Neural progenitor cell (in vitro differentiated cells): ENCODE results near the gene COL13A1. TPM values are rescaled to one million over a fixed set of nuclear protein-coding genes. Genes with fewer than 3 reads are reported as not detected.

Experiments used
- DNase-seq: peaks from one replicate; pipeline ENCODE4 v3.0.0-alpha.2; 2016; ENCODE audit warnings: low spot score
- H2AFZ ChIP-seq: fragments of 200-600 bp; sonication (generic); replicated peaks from 2 replicates; pipeline ENCODE4 v1.6.1; 2016; ENCODE audit warnings: antibody characterized with exemption
- H3F3A ChIP-seq: fragments of 200-600 bp; sonication (generic); 2 replicates; pipeline ENCODE4 v1.6.1; 2016; ENCODE audit warnings: antibody characterized with exemption, low read depth
- H3K27ac ChIP-seq: fragments of 200-600 bp; sonication (generic); 2 replicates; pipeline ENCODE4 v1.5.1; 2016; ENCODE audit warnings: mild to moderate bottlenecking
- H3K27me3 ChIP-seq: fragments of 200-600 bp; sonication (generic); 2 replicates; pipeline ENCODE4 v1.6.1; 2016; ENCODE audit warnings: mild to moderate bottlenecking, moderate library complexity
- H3K36me3 ChIP-seq: fragments of 200-600 bp; sonication (generic); 2 replicates; pipeline ENCODE4 v1.5.1; 2016
- H3K4me1 ChIP-seq: fragments of 200-600 bp; sonication (generic); 2 replicates; pipeline ENCODE4 v1.6.1; 2016; ENCODE audit warnings: mixed run types
- H3K4me2 ChIP-seq: fragments of 200-600 bp; sonication (generic); 2 replicates; pipeline ENCODE4 v1.6.1; 2016
- H3K4me3 ChIP-seq: fragments of 200-600 bp; sonication (generic); 2 replicates; pipeline ENCODE4 v1.5.1; 2016
- H3K79me2 ChIP-seq: fragments of 200-600 bp; sonication (generic); 2 replicates; pipeline ENCODE4 v1.6.1; 2016; ENCODE audit warnings: low read depth
- H3K9ac ChIP-seq: fragments of 200-600 bp; sonication (generic); 2 replicates; pipeline ENCODE4 v1.6.1; 2016
- H3K9me3 ChIP-seq: fragments of 200-600 bp; sonication (generic); 2 replicates; pipeline ENCODE4 v1.5.1; 2016; ENCODE audit warnings: low read depth
- H4K20me1 ChIP-seq: fragments of 200-600 bp; sonication (generic); 2 replicates; pipeline ENCODE4 v1.6.1; 2016; ENCODE audit warnings: low read depth
- H3K27ac Mint-ChIP-seq: 3 replicates; pipeline ENCODE4 v1.8.0; 2021; ENCODE audit warnings: mixed read lengths
- H3K27me3 Mint-ChIP-seq: 2 replicates; pipeline ENCODE4 v1.8.0; 2022; ENCODE audit warnings: low read depth, mild to moderate bottlenecking, inconsistent platforms, moderate library complexity, mixed read lengths; ENCODE audit not compliant: insufficient read depth
- H3K36me3 Mint-ChIP-seq: 3 replicates; pipeline ENCODE4 v1.8.0; 2021; ENCODE audit warnings: mixed read lengths
- H3K4me1 Mint-ChIP-seq: 3 replicates; pipeline ENCODE4 v1.8.0; 2021; ENCODE audit warnings: mixed read lengths
- H3K4me3 Mint-ChIP-seq: 3 replicates; pipeline ENCODE4 v1.8.0; 2021; ENCODE audit warnings: mild to moderate bottlenecking, moderate library complexity, mixed read lengths
- H3K9me3 Mint-ChIP-seq: 3 replicates; pipeline ENCODE4 v1.8.0; 2020; ENCODE audit warnings: mixed read lengths
- CTCF ChIP-seq: fragments of 200-600 bp; sonication (generic); IDR thresholded peaks from 2 replicates; pipeline ENCODE4 v1.5.1; 2017; ENCODE audit warnings: antibody characterized with exemption, mild to moderate bottlenecking
- EZH2 ChIP-seq: fragments of 200-600 bp; sonication (generic); IDR thresholded peaks from 2 replicates; pipeline ENCODE4 v1.6.1; 2017; ENCODE audit warnings: antibody characterized with exemption, mild to moderate bottlenecking, moderate library complexity
- EZH2phosphoT487 ChIP-seq: fragments of 200-600 bp; sonication (generic); IDR thresholded peaks from 2 replicates; pipeline ENCODE4 v1.6.1; 2017; ENCODE audit warnings: antibody characterized with exemption
- total RNA-seq: library from RNA; depleted of rRNA; stranded (reverse); fragments of >200 nt; gene quantifications from 2 replicates; pipeline ENCODE4 v1.2.3, GENCODE V29; 2015; ENCODE audit warnings: low replicate concordance

The COL13A1 gene
- total RNA-seq, 1 donor from 2014 or later, result 1.3 TPM

GRCh38 chr10:69855346-69856111 is 53.8 kb downstream of the COL13A1 start:
- Mint-ChIP-seq H3K9me3 (no peaks in the 10 kb centered on the region), H3K4me3 (no peak overlapping the region), H3K36me3 (no peaks in the 10 kb centered on the region), H3K4me1 (peaks cover 34% of the 10 kb centered on the region), H3K27me3 (peaks cover 3% of the 10 kb centered on the region), H3K27ac (no peak overlapping the region)
- H3K9me3 ChIP-seq, result no peaks in the 10 kb centered on the region
- no peak for TF ChIP-seq CTCF
- TF ChIP-seq EZH2, result no peak
- TF ChIP-seq EZH2phosphoT487, result no peak
- peaks cover 28% of the 10 kb centered on the region for H3K4me1 ChIP-seq
- no peaks in the 10 kb centered on the region for H3K79me2 ChIP-seq
- H3F3A ChIP-seq, result peaks cover 8% of the 10 kb centered on the region
- no peak overlapping the region for H2AFZ ChIP-seq
- H3K27me3 ChIP-seq, result no peaks in the 10 kb centered on the region
- H3K4me2 ChIP-seq, result no peak overlapping the region
- no peak overlapping the region for H3K27ac ChIP-seq
- no peaks in the 10 kb centered on the region for H3K36me3 ChIP-seq
- H4K20me1 ChIP-seq, result no peaks in the 10 kb centered on the region
- H3K4me3 ChIP-seq, result no peak overlapping the region
- no peak overlapping the region for H3K9ac ChIP-seq
- no peak for DNase-seq

- Histone ChIP-seq H3K27me3 (no peaks in the 10 kb centered on the region), H3K4me3 (no peak overlapping the region), H3K9ac (no peak overlapping the region), H3K4me2 (no peak overlapping the region), H3K27ac (no peak overlapping the region), H2AFZ (no peak overlapping the region), H3K79me2 (no peaks in the 10 kb centered on the region), H4K20me1 (no peaks in the 10 kb centered on the region), H3K9me3 (no peaks in the 10 kb centered on the region), H3K4me1 (peaks cover 28% of the 10 kb centered on the region), H3F3A (peaks cover 8% of the 10 kb centered on the region), H3K36me3 (no peaks in the 10 kb centered on the region)
- no peaks in the 10 kb centered on the region for H3K9me3 Mint-ChIP-seq
- H3K27me3 Mint-ChIP-seq, result peaks cover 3% of the 10 kb centered on the region
- H3K4me1 Mint-ChIP-seq, result peaks cover 38% of the 10 kb centered on the region
- TF ChIP-seq EZH2phosphoT487 (no peak), CTCF (no peak), EZH2 (no peak)
- no peak for DNase-seq
- H3K36me3 Mint-ChIP-seq, result no peaks in the 10 kb centered on the region
- H3K27ac Mint-ChIP-seq, result no peak overlapping the region
- H3K4me3 Mint-ChIP-seq, result no peak overlapping the region
Observed at GRCh38 chr10:69856601-69857166, 55.0 kb downstream of the COL13A1 start.

DNA sequence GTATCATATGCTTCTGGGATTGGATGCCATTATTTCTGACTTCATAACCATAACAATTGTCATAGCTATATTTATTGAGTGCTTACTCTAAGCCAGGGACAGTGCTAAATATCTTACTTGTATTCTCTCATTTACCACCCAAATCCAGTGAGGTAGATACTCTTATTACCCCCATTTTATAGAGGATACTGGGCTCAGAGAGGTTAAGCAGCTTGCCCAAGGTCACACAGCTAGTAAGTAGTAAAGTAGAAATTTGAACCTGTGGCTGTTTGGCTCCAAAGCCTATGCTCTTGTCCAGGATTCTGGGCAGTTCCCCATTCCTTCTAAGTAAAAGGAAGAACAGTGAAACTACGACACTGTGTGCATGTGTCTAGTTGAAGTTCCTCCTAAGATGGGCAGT is 56.5 kb downstream of the COL13A1 start:
- no peaks in the 10 kb centered on the region for H3F3A ChIP-seq
- Mint-ChIP-seq H3K36me3 (no peaks in the 10 kb centered on the region), H3K4me1 (peaks cover 33% of the 10 kb centered on the region), H3K27me3 (no peaks in the 10 kb centered on the region), H3K27ac (no peak overlapping the region), H3K4me3 (no peak overlapping the region), H3K9me3 (no peaks in the 10 kb centered on the region)
- peaks cover 18% of the 10 kb centered on the region for H3K4me1 ChIP-seq
- H3K9me3 ChIP-seq, result no peaks in the 10 kb centered on the region
- no peak overlapping the region for H3K27ac ChIP-seq
- no peak overlapping the region for H3K4me3 ChIP-seq
- no peak for DNase-seq
- H3K79me2 ChIP-seq, result no peaks in the 10 kb centered on the region
- no peaks in the 10 kb centered on the region for H3K36me3 ChIP-seq
- no peaks in the 10 kb centered on the region for H3K27me3 ChIP-seq
- H4K20me1 ChIP-seq, result no peaks in the 10 kb centered on the region
- no peak overlapping the region for H3K9ac ChIP-seq
- no peak overlapping the region for H3K4me2 ChIP-seq
- H2AFZ ChIP-seq, result no peak overlapping the region
- TF ChIP-seq EZH2phosphoT487, result no peak
- TF ChIP-seq EZH2, result no peak
- TF ChIP-seq CTCF, result no peak
